ENCODE results near the gene CLDN6.
"Not testable (repeated sequence)": the region's sequence is repeated elsewhere in the genome, so short reads cannot be mapped to it uniquely, and the experiment has no call there.

The CLDN6 gene

GRCh38 chr16:3017794-3018506 is at the start of gene CLDN6:
Gene CLDN6, minus strand, starts transcription at chr16:3018183. Its CDS starts 2,162 bp downstream, at chr16:3016021.
- FAIRE-seq, result no peak

GRCh38 chr16:3066440-3066748 is 48.4 kb upstream of the CLDN6 start:
- FAIRE-seq, result no peak

GRCh38 chr16:3065742-3066439 is 47.9 kb upstream of the CLDN6 start:
- FAIRE-seq, result no peak

GRCh38 chr16:3065069-3065741 is 47.2 kb upstream of the CLDN6 start, which contains the start of gene IL32:
Gene IL32, plus strand, starts transcription at chr16:3065640. Its CDS starts 172 bp downstream, at chr16:3065812.
- FAIRE-seq, result no peak

GRCh38 chr16:3063625-3064386 is 45.8 kb upstream of the CLDN6 start:
- no peak for FAIRE-seq

GRCh38 chr16:3062553-3062952 is 44.6 kb upstream of the CLDN6 start:
- no peak for FAIRE-seq

- FAIRE-seq, result no peak
Measured at GRCh38 chr16:3060339-3061127, 42.5 kb upstream of the CLDN6 start.

- FAIRE-seq, result no peak
Measured at GRCh38 chr16:3059723-3060242, 41.8 kb upstream of the CLDN6 start.

GRCh38 chr16:3059041-3059722 is 41.2 kb upstream of the CLDN6 start:
- FAIRE-seq, result no peak

- FAIRE-seq, result no peak
Measured at GRCh38 chr16:3058139-3059030, 40.4 kb upstream of the CLDN6 start.

- FAIRE-seq, result no peak
Measured at GRCh38 chr16:3057181-3058138, 39.5 kb upstream of the CLDN6 start.

- no peak for FAIRE-seq
Measured at GRCh38 chr16:3056336-3057180, 38.6 kb upstream of the CLDN6 start.

- FAIRE-seq, result not testable (repeated sequence)
Measured at GRCh38 chr16:3055734-3056115, 37.7 kb upstream of the CLDN6 start.

- no peak for FAIRE-seq
Measured at GRCh38 chr16:3054965-3055733, 37.2 kb upstream of the CLDN6 start.

- FAIRE-seq, result not testable (repeated sequence)
Measured at GRCh38 chr16:3053330-3053710, 35.3 kb upstream of the CLDN6 start.

- not testable (repeated sequence) for FAIRE-seq
Measured at GRCh38 chr16:3052571-3053329, 34.8 kb upstream of the CLDN6 start.

GRCh38 chr16:3051494-3051893 is 33.5 kb upstream of the CLDN6 start:
- no peak for FAIRE-seq
